Natural killer cell (primary cell): ENCODE data around the gene MKNK1. TPM values are rescaled to one million over a fixed set of nuclear protein-coding genes. Genes with fewer than 3 reads are reported as not detected.
"Not testable (repeated sequence)": the region's sequence is repeated elsewhere in the genome, so short reads cannot be mapped to it uniquely, and the experiment has no call there.

Experiments
- ATAC-seq, 3 donors: fragments of 150-1000 bp in 2 of 3; fragments of 200-7000 bp in 1 of 3; cut with Tn5 transposase; 1 replicate in 1 of 3; 2 replicates in 2 of 3; pipeline ENCODE4 v1.10.0; 2021; ENCODE audit warnings: mild to moderate bottlenecking in 2 of 3, moderate library complexity in 2 of 3
- DNase-seq, 2 donors: peaks; one replicate each; pipeline versions ENCODE4 v3.0.0 to v3.0.0-alpha.2; 2013 to 2021; ENCODE audit warnings: mixed read lengths in 1 of 2
- H3K27ac ChIP-seq: one replicate; pipeline ENCODE4 v1.5.1; 2013; ENCODE audit warnings: mild to moderate bottlenecking, low read length
- H3K27me3 ChIP-seq: one replicate; pipeline ENCODE4 v1.6.1; 2013; ENCODE audit warnings: low read length; ENCODE audit not compliant: control insufficient read depth, insufficient read depth
- H3K36me3 ChIP-seq: one replicate; pipeline ENCODE4 v1.6.1; 2013; ENCODE audit warnings: low read length; ENCODE audit not compliant: control insufficient read depth, insufficient read depth
- H3K4me1 ChIP-seq: one replicate; pipeline ENCODE4 v1.6.1; 2013; ENCODE audit warnings: low read length; ENCODE audit not compliant: control insufficient read depth, insufficient read depth
- H3K4me3 ChIP-seq: one replicate; pipeline ENCODE4 v1.5.1; 2013; ENCODE audit warnings: low read length
- H3K9me3 ChIP-seq: one replicate; pipeline ENCODE4 v1.6.1; 2013; ENCODE audit warnings: low read length; ENCODE audit not compliant: control insufficient read depth, insufficient read depth
- H3K27ac Mint-ChIP-seq, 2 donors: one replicate each; pipeline ENCODE4 v1.8.0; 2022; ENCODE audit warnings: mild to moderate bottlenecking in 2 of 2, mixed read lengths in 2 of 2, moderate library complexity in 1 of 2
- H3K27me3 Mint-ChIP-seq, 2 donors: one replicate each; pipeline ENCODE4 v1.8.0; 2022; ENCODE audit warnings: low read depth in 2 of 2, mixed read lengths in 2 of 2
- H3K36me3 Mint-ChIP-seq: one replicate; pipeline ENCODE4 v1.8.0; 2022; ENCODE audit warnings: mixed read lengths
- H3K4me1 Mint-ChIP-seq, 2 donors: one replicate each; pipeline ENCODE4 v1.8.0; 2022; ENCODE audit warnings: mixed read lengths in 2 of 2
- H3K4me3 Mint-ChIP-seq: one replicate; pipeline ENCODE4 v1.8.0; 2022; ENCODE audit warnings: mild to moderate bottlenecking, moderate library complexity, mixed read lengths
- H3K9me3 Mint-ChIP-seq, 2 donors: one replicate each; pipeline ENCODE4 v1.8.0; 2022; ENCODE audit warnings: mixed read lengths in 2 of 2
- WGBS: methylation state at CpG from one replicate; pipeline ENCODE4 v1.1.7; 2013; ENCODE audit warnings: missing lambda C conversion rate; ENCODE audit not compliant: insufficient coverage; 5-methylcytosine and 5-hydroxymethylcytosine counted together
- intact Hi-C: fragments of 100-400 bp; cut with micrococcal nuclease; formaldehyde crosslinking; loops from one replicate; pipeline ENCODE4 v1.14.2; 2022
- total RNA-seq, 4 donors: library from RNA; stranded (reverse); fragments of 120-200 nt in 1 of 4; gene quantifications; one replicate each; pipeline versions ENCODE4 v1.2.3 to v1.2.4, GENCODE V29; 2013 to 2022
- TF ChIP-seq, protein P1 (sequence below): fragments of 200-600 bp; IDR thresholded peaks from one replicate; pipeline ENCODE4 v1.8.0; 2022; ENCODE audit warnings: antibody characterized with exemption

MKNK1 gene
- total RNA-seq: 10 to 100 TPM; 59.5 to 81.5 (median 65.5) TPM
- total RNA-seq (2013): 39.7 TPM

DNA sequence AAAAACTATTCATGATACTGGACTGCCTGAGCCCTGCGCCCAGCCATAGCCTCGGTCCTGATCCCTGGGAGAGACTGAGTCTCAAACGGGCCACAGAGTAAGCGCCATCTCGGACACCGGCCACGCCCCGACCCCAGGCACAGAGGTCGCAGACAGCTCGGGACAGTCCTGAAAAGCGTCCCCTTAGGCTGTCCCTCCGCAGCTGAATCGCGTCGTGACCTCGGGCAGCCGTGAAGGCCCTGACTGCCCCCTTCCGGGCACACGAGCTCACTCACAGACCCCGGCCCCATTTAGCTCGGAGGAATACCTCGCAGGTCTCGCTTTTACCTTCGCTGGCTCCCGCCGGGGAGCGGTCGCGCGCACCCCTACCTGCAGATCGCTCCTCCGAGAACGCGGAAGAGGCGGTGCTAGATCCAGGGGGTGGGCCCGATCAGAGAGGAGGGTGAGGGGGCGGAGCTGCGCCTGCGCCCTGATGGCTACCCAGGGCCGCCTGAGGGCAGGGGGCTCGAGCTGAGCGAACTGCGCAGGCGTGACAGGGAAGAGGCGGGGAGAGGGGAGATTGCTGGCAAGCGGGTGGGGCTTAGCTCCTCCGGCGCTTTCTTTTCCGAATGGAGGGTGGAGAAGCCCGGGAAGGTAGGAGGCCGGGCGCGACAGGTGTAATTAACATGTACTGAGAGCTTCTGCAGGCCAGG lies at the start of gene MKNK1:
TSS of gene MKNK1 (minus strand) at position 411 of the 692 bp plus-strand sequence. CDS start 20,941 bp downstream, outside the sequence.
- Histone ChIP-seq H3K4me3 (peak within 1 kb of the TSS; percentile 79), H3K27ac (peak within 1 kb of the TSS; percentile 58), H3K9me3 (no peaks in the 10 kb centered on the region), H3K4me1 (peaks cover 27% of the 10 kb centered on the region), H3K27me3 (no peaks in the 10 kb centered on the region), H3K36me3 (peaks cover 13% of the 10 kb centered on the region)
- peak within 1 kb of the TSS; percentile 89 to 90 for H3K27ac Mint-ChIP-seq
- TF ChIP-seq, protein P1, sequence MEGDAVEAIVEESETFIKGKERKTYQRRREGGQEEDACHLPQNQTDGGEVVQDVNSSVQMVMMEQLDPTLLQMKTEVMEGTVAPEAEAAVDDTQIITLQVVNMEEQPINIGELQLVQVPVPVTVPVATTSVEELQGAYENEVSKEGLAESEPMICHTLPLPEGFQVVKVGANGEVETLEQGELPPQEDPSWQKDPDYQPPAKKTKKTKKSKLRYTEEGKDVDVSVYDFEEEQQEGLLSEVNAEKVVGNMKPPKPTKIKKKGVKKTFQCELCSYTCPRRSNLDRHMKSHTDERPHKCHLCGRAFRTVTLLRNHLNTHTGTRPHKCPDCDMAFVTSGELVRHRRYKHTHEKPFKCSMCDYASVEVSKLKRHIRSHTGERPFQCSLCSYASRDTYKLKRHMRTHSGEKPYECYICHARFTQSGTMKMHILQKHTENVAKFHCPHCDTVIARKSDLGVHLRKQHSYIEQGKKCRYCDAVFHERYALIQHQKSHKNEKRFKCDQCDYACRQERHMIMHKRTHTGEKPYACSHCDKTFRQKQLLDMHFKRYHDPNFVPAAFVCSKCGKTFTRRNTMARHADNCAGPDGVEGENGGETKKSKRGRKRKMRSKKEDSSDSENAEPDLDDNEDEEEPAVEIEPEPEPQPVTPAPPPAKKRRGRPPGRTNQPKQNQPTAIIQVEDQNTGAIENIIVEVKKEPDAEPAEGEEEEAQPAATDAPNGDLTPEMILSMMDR: no peak
- H3K36me3 Mint-ChIP-seq: no peaks in the 10 kb centered on the region
- no peaks in the 10 kb centered on the region for H3K27me3 Mint-ChIP-seq
- intact Hi-C loops: loop anchor here (1.0 to 2.0 kb wide), 2 partner anchors 12 to 115 kb away; partner anchors contain the start of genes EFCAB14 and MOB3C
- peak; percentile 97 to 99 (median 98) for ATAC-seq
- WGBS: under 1% methylated on average over 53 of the region's 53 CpGs
- peaks cover 55 to 58% of the 10 kb centered on the region in 2 donors for H3K4me1 Mint-ChIP-seq
- H3K9me3 Mint-ChIP-seq: no peaks in the 10 kb centered on the region
- H3K4me3 Mint-ChIP-seq: peak within 1 kb of the TSS; percentile 95
- DNase-seq: peak; percentile 98 to 100

- no peak overlapping the region for H3K4me3 ChIP-seq
- no peak overlapping the region for H3K27ac ChIP-seq
- no peaks in the 10 kb centered on the region for H3K27me3 Mint-ChIP-seq
- H3K36me3 ChIP-seq: peaks cover 35% of the 10 kb centered on the region
- H3K27me3 ChIP-seq: no peaks in the 10 kb centered on the region
- TF ChIP-seq, protein P1: no peak
- DNase-seq (no peak), ATAC-seq (no peak)
- intact Hi-C loops: no loop called here
- 100% methylated on average over 2 of the region's 2 CpGs for WGBS
- no peaks in the 10 kb centered on the region for H3K4me1 Mint-ChIP-seq
- H3K4me1 ChIP-seq: no peaks in the 10 kb centered on the region
- no peak overlapping the region for H3K4me3 Mint-ChIP-seq
- no peak overlapping the region for H3K27ac Mint-ChIP-seq
- H3K36me3 Mint-ChIP-seq: peaks cover 20% of the 10 kb centered on the region
- H3K9me3 Mint-ChIP-seq: peaks cover 3 to 5% of the 10 kb centered on the region in 2 donors
- no peaks in the 10 kb centered on the region for H3K9me3 ChIP-seq
These were observed 49.4 kb upstream of the MKNK1 start for GRCh38 chr1:46653405-46653958.

DNA sequence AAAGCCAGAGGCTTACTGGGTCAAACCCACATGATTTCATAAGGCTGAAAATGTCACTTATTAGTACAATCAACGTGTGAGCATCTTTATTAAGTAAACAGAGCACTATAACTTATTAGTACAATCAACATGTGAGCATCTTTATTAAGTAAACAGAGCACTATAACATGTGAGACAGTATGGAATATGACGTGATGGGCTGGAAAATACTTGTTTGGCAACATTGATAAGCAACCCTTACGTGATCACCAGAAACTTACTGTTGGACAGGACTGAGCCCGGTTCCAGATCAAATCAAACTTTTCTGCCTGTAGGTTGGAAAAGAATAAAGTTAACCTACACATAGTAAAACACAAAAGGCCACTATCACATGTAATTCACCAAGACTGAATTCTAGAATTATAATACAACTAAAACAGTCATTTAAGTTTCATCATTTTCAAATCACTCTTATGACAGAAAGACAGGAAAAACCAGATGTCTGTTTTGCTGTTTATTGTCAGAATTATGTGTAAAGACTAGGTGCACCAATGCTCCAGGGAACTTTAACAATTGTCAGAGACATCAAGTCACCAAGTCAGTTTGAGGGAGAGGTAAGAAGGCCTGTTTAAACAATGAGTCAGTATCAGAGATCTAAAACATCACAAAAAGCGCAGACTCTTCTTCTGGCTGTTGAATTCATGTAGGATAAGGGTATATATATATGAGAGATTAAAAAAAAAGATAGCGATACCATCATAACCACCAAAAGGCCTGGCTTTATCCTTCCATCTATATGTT lies 48.4 kb upstream of the MKNK1 start:
- no peaks in the 10 kb centered on the region for H3K4me1 Mint-ChIP-seq
- peaks cover 31% of the 10 kb centered on the region for H3K36me3 ChIP-seq

DNA sequence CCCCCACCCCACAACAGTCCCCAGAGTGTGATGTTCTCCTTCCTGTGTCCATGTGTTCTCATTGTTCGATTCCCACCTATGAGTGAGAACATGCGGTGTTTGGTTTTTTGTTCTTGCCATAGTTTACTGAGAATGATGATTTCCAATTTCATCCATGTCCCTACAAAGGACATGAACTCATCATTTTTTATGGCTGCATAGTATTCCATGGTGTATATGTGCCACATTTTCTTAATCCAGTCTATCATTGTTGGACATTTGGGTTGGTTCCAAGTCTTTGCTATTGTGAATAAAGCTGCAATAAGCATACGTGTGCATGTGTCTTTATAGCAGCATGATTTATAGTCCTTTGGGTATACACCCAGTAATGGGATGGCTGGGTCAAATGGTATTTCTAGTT lies 47.1 kb upstream of the MKNK1 start:
- H3K4me1 ChIP-seq, H3K9me3 ChIP-seq, H3K27ac Mint-ChIP-seq, H3K4me1 Mint-ChIP-seq, DNase-seq, H3K27me3 ChIP-seq, H3K4me3 ChIP-seq, intact Hi-C loops, ATAC-seq, H3K27ac ChIP-seq, H3K27me3 Mint-ChIP-seq, H3K4me3 Mint-ChIP-seq, H3K9me3 Mint-ChIP-seq: not testable (repeated sequence)
- peaks cover 29% of the 10 kb centered on the region for H3K36me3 Mint-ChIP-seq
- WGBS: no CpG with 5 or more reads among the region's 3 CpGs
- H3K36me3 ChIP-seq: peaks cover 22% of the 10 kb centered on the region

More for the DNA sequence above, 48.4 kb upstream of the MKNK1 start:
- Mint-ChIP-seq H3K27me3 (no peaks in the 10 kb centered on the region), H3K9me3 (peaks cover 3 to 5% of the 10 kb centered on the region in 2 donors), H3K4me3 (no peak overlapping the region), H3K27ac (no peak overlapping the region), H3K36me3 (peaks cover 20% of the 10 kb centered on the region)
- 94% methylated on average over 2 of the region's 6 CpGs for WGBS
- Histone ChIP-seq H3K27me3 (no peaks in the 10 kb centered on the region), H3K9me3 (no peaks in the 10 kb centered on the region), H3K27ac (no peak overlapping the region), H3K4me1 (no peaks in the 10 kb centered on the region), H3K4me3 (no peak overlapping the region)
- intact Hi-C loops: no loop called here
- ATAC-seq: no peak
- TF ChIP-seq, protein P1: no peak
- no peak for DNase-seq
